Right lobe of liver (tissue), 4 donors: ENCODE results near the gene RIIAD1.

Experiments
- CTCF ChIP-seq, 4 donors: fragments of 200-600 bp in 3 of 4; fragments of 450-650 bp in 1 of 4; IDR thresholded peaks; one replicate each; pipeline versions ENCODE4 v1.5.1 to v1.8.0; 2016 to 2022; ENCODE audit warnings: antibody characterized with exemption in 4 of 4, mild to moderate bottlenecking in 2 of 4
- POLR2A ChIP-seq: fragments of 450-650 bp; IDR thresholded peaks from one replicate; pipeline ENCODE4 v1.6.1; 2017; ENCODE audit warnings: antibody characterized with exemption, mild to moderate bottlenecking
- donor health status: DM: no; HTN: no; CAD: no.
- donor health status: DM: no; HTN: no; CAD: no.
- donor health status: DM: no; HTN: yes; CAD: no.

GRCh38 chr1:151729966-151730291 lies 8.6 kb downstream of the RIIAD1 start:
- TF ChIP-seq POLR2A (no peak), CTCF (IDR thresholded peaks at IDR 0.05) (no peak)
